ENCODE measurements around the gene WDR86. TPM values are rescaled to one million over a fixed set of nuclear protein-coding genes. Genes with fewer than 3 reads are reported as not detected.

The WDR86 gene
- polyA plus RNA-seq, 1 experiment, result 0.04 TPM

- TF ChIP-seq CTCF (IDR thresholded peaks at IDR 0.05; ENCODE audit: insufficient read depth, low read depth, low read length), result no peak
- Histone ChIP-seq H3K4me3 (ENCODE audit: low read depth, low read length) (no peak overlapping the region), H3K36me3 (ENCODE audit: control insufficient read depth, insufficient read depth, low read length) (peaks cover 5% of the 10 kb centered on the region; the same call in 1 of the 2 replicates), H3K27me3 (ENCODE audit: control insufficient read depth, insufficient read depth, low read length) (peaks cover 15% of the 10 kb centered on the region)
- ChIA-PET CTCF (interaction anchor here (0.7 kb wide), 1 partner anchor 10 kb away, joined by 3 read pairs; no protein-coding TSS in a partner anchor), POLR2A (no interaction called here)
- no peak for DNase-seq (ENCODE audit: low read depth)
Measured at GRCh38 chr7:151381348-151382078, 28.3 kb downstream of the WDR86 start.

GRCh38 chr7:151381098-151381347 is 28.8 kb downstream of the WDR86 start:
- CTCF ChIA-PET, result interaction anchor here (0.7 to 6.4 kb wide), 2 partner anchors 10 to 67 kb away, joined by 3 to 22 read pairs; no protein-coding TSS in a partner anchor
- H3K27me3 ChIP-seq (ENCODE audit: control insufficient read depth, insufficient read depth, low read length), result peaks cover 15% of the 10 kb centered on the region
- H3K4me3 ChIP-seq (ENCODE audit: low read depth, low read length), result no peak overlapping the region
- DNase-seq (ENCODE audit: low read depth), result no peak
- TF ChIP-seq CTCF (IDR thresholded peaks at IDR 0.05; ENCODE audit: insufficient read depth, low read depth, low read length), result no peak
- POLR2A ChIA-PET, result no interaction called here
- peaks cover 9% of the 10 kb centered on the region for H3K36me3 ChIP-seq (ENCODE audit: control insufficient read depth, insufficient read depth, low read length)

- DNase-seq (ENCODE audit: low read depth), result no peak
- no peak overlapping the region for H3K4me3 ChIP-seq (ENCODE audit: low read depth, low read length)
- CTCF ChIA-PET, result interaction anchor here (0.7 to 6.4 kb wide), 2 partner anchors 9 to 68 kb away, joined by 3 to 22 read pairs; no protein-coding TSS in a partner anchor
- peaks cover 13% of the 10 kb centered on the region for H3K36me3 ChIP-seq (ENCODE audit: control insufficient read depth, insufficient read depth, low read length)
- peaks cover 15% of the 10 kb centered on the region for H3K27me3 ChIP-seq (ENCODE audit: control insufficient read depth, insufficient read depth, low read length)
- POLR2A ChIA-PET, result no interaction called here
- TF ChIP-seq CTCF (IDR thresholded peaks at IDR 0.05; ENCODE audit: insufficient read depth, low read depth, low read length), result no peak
Measured at GRCh38 chr7:151380199-151381097, 29.4 kb downstream of the WDR86 start.

- Histone ChIP-seq H3K4me3 (ENCODE audit: low read depth, low read length) (no peak overlapping the region), H3K27me3 (ENCODE audit: control insufficient read depth, insufficient read depth, low read length) (peaks cover 15% of the 10 kb centered on the region), H3K36me3 (ENCODE audit: control insufficient read depth, insufficient read depth, low read length) (peaks cover 13% of the 10 kb centered on the region)
- CTCF ChIA-PET, result interaction anchor here (1.5 to 6.4 kb wide), 2 partner anchors 11 to 69 kb away, joined by 5 to 22 read pairs; no protein-coding TSS in a partner anchor
- POLR2A ChIA-PET, result no interaction called here
- no peak for TF ChIP-seq CTCF (IDR thresholded peaks at IDR 0.05; ENCODE audit: insufficient read depth, low read depth, low read length)
- no peak for DNase-seq (ENCODE audit: low read depth)
Measured at GRCh38 chr7:151379534-151380198, 30.2 kb downstream of the WDR86 start.

GRCh38 chr7:151379193-151379520 is 30.7 kb downstream of the WDR86 start:
- no peak overlapping the region for H3K4me3 ChIP-seq (ENCODE audit: low read depth, low read length)
- ChIA-PET POLR2A (no interaction called here), CTCF (interaction anchor here (1.5 to 6.4 kb wide), 2 partner anchors 11 to 69 kb away, joined by 5 to 22 read pairs; no protein-coding TSS in a partner anchor)
- DNase-seq (ENCODE audit: low read depth), result no peak
- no peak for TF ChIP-seq CTCF (IDR thresholded peaks at IDR 0.05; ENCODE audit: insufficient read depth, low read depth, low read length)
- peaks cover 14% of the 10 kb centered on the region for H3K36me3 ChIP-seq (ENCODE audit: control insufficient read depth, insufficient read depth, low read length)
- peaks cover 13% of the 10 kb centered on the region for H3K27me3 ChIP-seq (ENCODE audit: control insufficient read depth, insufficient read depth, low read length)
